Activated CD8-positive, alpha-beta memory T cell treated with anti-CD3 and anti-CD28 coated beads, Interleukin-2, amount 50 U/mL, for 48 hours (primary cell): ENCODE measurements around the gene PWWP2B.

ENCODE experiments used
- DNase-seq: peaks from one replicate; pipeline ENCODE4 v3.0.0-alpha.2; 2020

PWWP2B gene

GRCh38 chr10:132461683-132462231 is 64.8 kb downstream of the PWWP2B start:
- DNase-seq, result no peak

- DNase-seq, result no peak
These were observed 65.7 kb downstream of the PWWP2B start for GRCh38 chr10:132462463-132463332.

GRCh38 chr10:132463333-132464255 is 66.6 kb downstream of the PWWP2B start:
- DNase-seq, result no peak

GRCh38 chr10:132464256-132465192 is 67.5 kb downstream of the PWWP2B start:
- DNase-seq, result no peak

GRCh38 chr10:132465193-132465888 is 68.3 kb downstream of the PWWP2B start:
- DNase-seq, result no peak

- no peak for DNase-seq
These were observed 69.0 kb downstream of the PWWP2B start for GRCh38 chr10:132465889-132466519.

- no peak for DNase-seq
These were observed 69.8 kb downstream of the PWWP2B start for GRCh38 chr10:132466520-132467463.
